Ovary (tissue), 3 donors: Measurements from ENCODE around the gene TSACC.

Experiments
- POLR2A ChIP-seq: fragments of 450-650 bp; IDR thresholded peaks from one replicate; pipeline ENCODE4 v1.6.1; 2017; ENCODE audit warnings: antibody characterized with exemption, mild to moderate bottlenecking, moderate library complexity
- TF ChIP-seq, protein P1 (sequence below), 3 donors: fragments of 450-650 bp in 2 of 3; fragments of 200-600 bp in 1 of 3; IDR thresholded peaks; one replicate each; pipeline versions ENCODE4 v1.5.1 to v1.8.0; 2016 to 2022; ENCODE audit warnings: antibody characterized with exemption in 3 of 3, mild to moderate bottlenecking in 1 of 3
- donor health status: DM: no; HTN: no; CAD: no.

DNA sequence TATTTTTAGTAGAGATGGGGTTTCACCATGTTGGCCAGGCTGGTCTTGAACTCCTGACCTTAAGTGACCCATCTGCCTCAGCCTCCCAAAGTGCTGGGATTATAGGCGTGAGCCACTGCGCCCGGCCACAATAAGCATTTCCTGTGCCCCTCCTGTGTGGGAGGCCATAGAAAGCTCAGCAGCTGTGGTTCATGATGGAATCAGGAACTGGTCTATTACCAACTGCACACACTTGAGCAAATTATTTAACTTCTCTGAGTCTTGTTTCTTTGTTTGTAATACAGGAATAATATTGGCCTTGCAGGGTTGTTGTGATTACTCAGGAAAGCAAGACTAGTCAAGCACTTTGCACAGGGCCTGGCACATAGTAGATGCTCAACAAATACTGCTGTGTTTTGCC, 45.7 kb downstream of the TSACC start:
- TF ChIP-seq, protein P1, sequence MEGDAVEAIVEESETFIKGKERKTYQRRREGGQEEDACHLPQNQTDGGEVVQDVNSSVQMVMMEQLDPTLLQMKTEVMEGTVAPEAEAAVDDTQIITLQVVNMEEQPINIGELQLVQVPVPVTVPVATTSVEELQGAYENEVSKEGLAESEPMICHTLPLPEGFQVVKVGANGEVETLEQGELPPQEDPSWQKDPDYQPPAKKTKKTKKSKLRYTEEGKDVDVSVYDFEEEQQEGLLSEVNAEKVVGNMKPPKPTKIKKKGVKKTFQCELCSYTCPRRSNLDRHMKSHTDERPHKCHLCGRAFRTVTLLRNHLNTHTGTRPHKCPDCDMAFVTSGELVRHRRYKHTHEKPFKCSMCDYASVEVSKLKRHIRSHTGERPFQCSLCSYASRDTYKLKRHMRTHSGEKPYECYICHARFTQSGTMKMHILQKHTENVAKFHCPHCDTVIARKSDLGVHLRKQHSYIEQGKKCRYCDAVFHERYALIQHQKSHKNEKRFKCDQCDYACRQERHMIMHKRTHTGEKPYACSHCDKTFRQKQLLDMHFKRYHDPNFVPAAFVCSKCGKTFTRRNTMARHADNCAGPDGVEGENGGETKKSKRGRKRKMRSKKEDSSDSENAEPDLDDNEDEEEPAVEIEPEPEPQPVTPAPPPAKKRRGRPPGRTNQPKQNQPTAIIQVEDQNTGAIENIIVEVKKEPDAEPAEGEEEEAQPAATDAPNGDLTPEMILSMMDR (IDR thresholded peaks at IDR 0.05): no peak
- TF ChIP-seq POLR2A: no peak
